Retinal pigment epithelial cell (primary cell): ENCODE results near the gene SCGB3A1.

Source experiments
- DNase-seq: peaks from one replicate; pipeline ENCODE4 v3.0.0-alpha.2; 2010; ENCODE audit warnings: low read depth
- H3K4me3 ChIP-seq: 2 replicates; pipeline ENCODE4 v1.5.1; 2011; ENCODE audit warnings: mild to moderate bottlenecking, low read length, control low read depth, moderate library complexity
- CTCF ChIP-seq: conservative IDR thresholded peaks from 2 replicates; pipeline ENCODE4 v1.5.1; 2011; ENCODE audit warnings: low read depth, low read length, control low read depth, inconsistent platforms

The SCGB3A1 gene

DNA sequence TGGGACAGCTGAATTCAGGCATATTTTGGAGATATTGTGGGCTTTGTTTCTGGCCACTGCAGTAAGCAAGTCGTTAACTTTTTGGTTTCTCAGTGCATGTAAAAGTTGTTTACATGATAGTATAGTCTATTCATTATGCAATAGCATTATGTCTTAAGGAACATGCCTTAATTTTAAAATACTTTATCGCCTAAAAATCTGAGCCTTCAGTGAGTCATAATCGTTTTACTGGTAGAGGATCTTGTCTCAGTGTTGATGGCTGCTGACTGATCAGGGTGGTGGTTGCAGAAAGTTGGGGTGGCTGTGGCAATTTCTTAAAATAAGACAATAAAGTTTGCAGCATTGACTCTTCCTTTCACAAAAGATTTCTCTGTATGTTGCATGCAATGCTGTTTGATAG lies 5.1 kb downstream of the SCGB3A1 start:
- TF ChIP-seq CTCF = no peak
- no peak overlapping the region for H3K4me3 ChIP-seq
- DNase-seq = no peak

DNA sequence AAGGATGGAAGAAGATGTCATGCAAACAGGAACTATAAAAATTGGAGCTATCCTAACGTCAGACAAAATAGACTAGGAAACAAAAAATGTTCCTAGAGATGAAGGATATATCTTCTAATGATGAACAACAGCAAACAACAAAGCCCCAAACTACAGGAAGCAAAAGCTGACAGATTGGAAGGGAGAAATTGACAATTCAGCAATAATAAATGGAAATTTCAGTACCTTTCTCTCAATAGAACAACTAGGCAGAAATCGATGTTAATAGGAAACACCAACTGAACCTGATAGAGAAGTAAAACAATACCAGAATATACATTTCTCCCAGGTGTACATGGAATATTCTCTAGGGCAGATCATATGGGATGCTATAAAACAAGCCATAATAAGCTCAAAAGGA lies 7.6 kb downstream of the SCGB3A1 start:
- no peak for DNase-seq
- H3K4me3 ChIP-seq = no peak overlapping the region
- TF ChIP-seq CTCF = no peak

DNA sequence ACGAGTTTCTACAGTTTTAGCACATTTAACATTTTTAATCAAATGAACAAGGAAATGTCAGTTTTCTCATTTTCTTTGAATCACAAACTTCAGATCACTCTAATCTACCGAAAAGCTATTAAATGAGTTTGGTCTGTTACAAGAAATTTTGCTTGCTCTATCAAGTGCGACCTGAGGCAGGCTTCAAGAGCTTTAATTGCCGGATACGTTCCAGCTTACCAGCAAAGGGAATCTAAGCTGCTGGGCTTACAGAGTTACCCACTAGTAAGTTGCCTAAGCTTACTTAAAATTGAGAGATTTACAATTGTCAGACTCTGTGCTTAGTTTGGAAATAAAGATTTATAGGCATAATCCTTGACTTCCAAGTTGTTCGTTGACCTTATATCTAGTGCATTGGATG lies 10.6 kb downstream of the SCGB3A1 start:
- DNase-seq = no peak
- no peak overlapping the region for H3K4me3 ChIP-seq
- TF ChIP-seq CTCF = no peak

DNA sequence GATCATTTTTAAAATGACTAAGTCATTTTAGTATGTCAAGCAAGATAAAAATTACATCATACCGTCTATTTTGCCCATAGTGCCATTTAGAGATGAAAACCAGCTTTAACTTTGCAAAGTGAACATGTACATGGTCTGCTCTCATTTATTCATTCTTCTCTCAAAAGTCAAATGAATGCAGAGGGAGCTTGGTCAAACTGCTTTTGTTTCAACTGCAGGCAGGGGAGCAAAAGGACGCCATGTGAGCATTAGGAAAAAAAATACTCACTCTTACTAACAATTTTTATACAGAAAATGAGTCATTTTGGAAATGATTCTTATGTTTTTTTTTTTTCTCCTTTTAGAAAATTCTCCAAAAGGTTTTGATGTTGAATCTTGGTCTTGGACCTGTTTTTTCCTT lies 15.7 kb downstream of the SCGB3A1 start:
- no peak overlapping the region for H3K4me3 ChIP-seq
- no peak for DNase-seq
- no peak for TF ChIP-seq CTCF

DNA sequence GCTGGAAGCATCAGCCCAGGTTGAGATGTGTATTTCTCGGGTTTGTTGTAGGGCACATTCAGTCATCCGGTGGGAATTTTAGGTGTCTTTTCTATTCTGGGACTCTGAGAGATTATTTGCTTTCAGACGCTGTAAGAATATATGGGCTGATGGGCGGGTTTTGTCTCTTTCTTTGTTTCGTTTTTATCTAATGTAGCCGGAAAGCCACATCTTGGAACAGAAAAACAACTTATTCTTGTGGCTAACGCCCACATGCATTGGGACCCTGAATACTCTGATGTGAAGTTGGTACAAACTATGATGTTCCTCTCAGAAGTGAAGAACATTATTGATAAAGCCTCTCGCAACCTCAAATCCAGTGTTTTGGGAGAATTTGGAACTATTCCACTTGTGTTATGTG lies 22.4 kb downstream of the SCGB3A1 start:
- no peak for DNase-seq
- TF ChIP-seq CTCF = no peak
- H3K4me3 ChIP-seq = no peak overlapping the region

GRCh38 chr5:180563994-180564393 lies 27.3 kb downstream of the SCGB3A1 start:
- H3K4me3 ChIP-seq = no peak overlapping the region
- no peak for DNase-seq
- TF ChIP-seq CTCF = no peak

- DNase-seq = no peak
- no peak for TF ChIP-seq CTCF
Measured at GRCh38 chr5:180558232-180558631, 33.1 kb downstream of the SCGB3A1 start.

More at GRCh38 chr5:180558232-180558631, 33.1 kb downstream of the SCGB3A1 start:
- no peak overlapping the region for H3K4me3 ChIP-seq
